H9 (cell line): ENCODE measurements around the gene RNF13. TPM values are rescaled to one million over a fixed set of nuclear protein-coding genes. Genes with fewer than 3 reads are reported as not detected.

Experiments used
- DNase-seq: peaks from one replicate; pipeline ENCODE4 v3.0.0-alpha.2; 2017
- H2AFZ ChIP-seq: one replicate; pipeline ENCODE4 v1.6.1; 2013; ENCODE audit warnings: mild to moderate bottlenecking, low read length, control low read depth, moderate library complexity
- H2AK5ac ChIP-seq: 2 replicates; pipeline ENCODE4 v1.6.1; 2013; ENCODE audit warnings: low read length, control low read depth, mixed read lengths; ENCODE audit not compliant: insufficient read length
- H2BK120ac ChIP-seq: one replicate; pipeline ENCODE4 v1.6.1; 2013; ENCODE audit warnings: low read depth, mild to moderate bottlenecking, low read length, control low read depth, inconsistent platforms; ENCODE audit not compliant: poor library complexity, severe bottlenecking
- H2BK12ac ChIP-seq: 2 replicates; pipeline ENCODE4 v1.6.1; 2013; ENCODE audit warnings: low read length, control low read depth, mixed read lengths, low read depth; ENCODE audit not compliant: insufficient read length
- H2BK15ac ChIP-seq: 2 replicates; pipeline ENCODE4 v1.6.1; 2013; ENCODE audit warnings: low read depth, low read length, control low read depth
- H2BK20ac ChIP-seq: one replicate; pipeline ENCODE4 v1.6.1; 2013; ENCODE audit warnings: low read depth, mild to moderate bottlenecking, low read length, control low read depth, inconsistent platforms; ENCODE audit not compliant: poor library complexity, severe bottlenecking
- H2BK5ac ChIP-seq: 2 replicates; pipeline ENCODE4 v1.6.1; 2013; ENCODE audit warnings: low read length, control low read depth, mixed read lengths; ENCODE audit not compliant: insufficient read length
- H3K14ac ChIP-seq: 2 replicates; pipeline ENCODE4 v1.6.1; 2013; ENCODE audit warnings: low read length, control low read depth; ENCODE audit not compliant: insufficient read depth
- H3K18ac ChIP-seq: 2 replicates; pipeline ENCODE4 v1.6.1; 2013; ENCODE audit warnings: low read depth, mild to moderate bottlenecking, mixed read lengths, low read length, control low read depth; ENCODE audit not compliant: insufficient read length
- H3K23ac ChIP-seq: 2 replicates; pipeline ENCODE4 v1.6.1; 2013; ENCODE audit warnings: low read length, control low read depth, mixed read lengths, low read depth; ENCODE audit not compliant: insufficient read length
- H3K23me2 ChIP-seq: 2 replicates; pipeline ENCODE4 v1.6.1; 2013; ENCODE audit warnings: low read depth, mild to moderate bottlenecking, mixed read lengths, low read length, control low read depth; ENCODE audit not compliant: insufficient read length, poor library complexity, severe bottlenecking
- H3K27ac ChIP-seq: 2 replicates; pipeline ENCODE4 v1.5.1; 2013; ENCODE audit warnings: low read length, control low read depth, mixed read lengths, low read depth; ENCODE audit not compliant: insufficient read length
- H3K27me3 ChIP-seq: 2 replicates; pipeline ENCODE4 v1.6.1; 2013; ENCODE audit warnings: low read length, control low read depth, inconsistent platforms; ENCODE audit not compliant: insufficient read depth
- H3K4ac ChIP-seq: 2 replicates; pipeline ENCODE4 v1.6.1; 2013; ENCODE audit warnings: low read depth, mild to moderate bottlenecking, control low read depth, inconsistent platforms, low read length, moderate library complexity
- H3K4me1 ChIP-seq: 2 replicates; pipeline ENCODE4 v1.6.1; 2013; ENCODE audit warnings: low read length, control low read depth, inconsistent platforms; ENCODE audit not compliant: insufficient read depth
- H3K4me2 ChIP-seq: 2 replicates; pipeline ENCODE4 v1.6.1; 2013; ENCODE audit warnings: low read length, control low read depth, mixed read lengths; ENCODE audit not compliant: insufficient read length, insufficient read depth
- H3K56ac ChIP-seq: 2 replicates; pipeline ENCODE4 v1.6.1; 2013; ENCODE audit warnings: low read depth, mild to moderate bottlenecking, mixed read lengths, low read length, control low read depth; ENCODE audit not compliant: insufficient read length
- H3K79me1 ChIP-seq: 2 replicates; pipeline ENCODE4 v1.6.1; 2013; ENCODE audit warnings: low read depth, mild to moderate bottlenecking, moderate library complexity, low read length, control low read depth, inconsistent platforms; ENCODE audit not compliant: insufficient read depth, poor library complexity, severe bottlenecking
- H3K79me2 ChIP-seq: 2 replicates; pipeline ENCODE4 v1.6.1; 2013; ENCODE audit warnings: low read length, control low read depth, inconsistent platforms; ENCODE audit not compliant: insufficient read depth
- H3K9ac ChIP-seq: 2 replicates; pipeline ENCODE4 v1.6.1; 2013; ENCODE audit warnings: low read length, control low read depth, mixed read lengths; ENCODE audit not compliant: insufficient read length; ENCODE audit errors: extremely low read depth
- H3K9me3 ChIP-seq: one replicate; pipeline ENCODE4 v1.6.1; 2013; ENCODE audit warnings: low read depth, low read length, inconsistent platforms; ENCODE audit not compliant: control insufficient read depth
- H3T11ph ChIP-seq: one replicate; pipeline ENCODE4 v1.6.1; 2013; ENCODE audit warnings: mild to moderate bottlenecking, low read length, control low read depth, inconsistent platforms
- H4K20me1 ChIP-seq: one replicate; pipeline ENCODE4 v1.6.1; 2013; ENCODE audit not compliant: control insufficient read depth, insufficient read length, insufficient read depth
- H4K5ac ChIP-seq: 2 replicates; pipeline ENCODE4 v1.6.1; 2013; ENCODE audit warnings: low read depth, mild to moderate bottlenecking, mixed read lengths, low read length, control low read depth; ENCODE audit not compliant: insufficient read length
- H4K8ac ChIP-seq: replicated peaks from 2 replicates; pipeline ENCODE4 v1.6.1; 2013; ENCODE audit warnings: low read length, control low read depth, mixed read lengths, low read depth; ENCODE audit not compliant: insufficient read length
- H4K91ac ChIP-seq: 2 replicates; pipeline ENCODE4 v1.6.1; 2013; ENCODE audit warnings: low read depth, mild to moderate bottlenecking, moderate library complexity, mixed read lengths, low read length, control low read depth; ENCODE audit not compliant: insufficient read length
- H3K27ac Mint-ChIP-seq, 3 experiments: 2 replicates in 2 of 3; 3 replicates in 1 of 3; pipeline ENCODE4 v1.8.0; 2020 to 2021; ENCODE audit warnings: mixed read lengths in 3 of 3, mild to moderate bottlenecking in 1 of 3, moderate library complexity in 1 of 3
- H3K27me3 Mint-ChIP-seq: 2 replicates; pipeline ENCODE4 v1.8.0; 2021; ENCODE audit warnings: low read depth, mild to moderate bottlenecking, moderate library complexity, mixed read lengths
- H3K36me3 Mint-ChIP-seq, 3 experiments: 2 replicates in 2 of 3; 3 replicates in 1 of 3; pipeline ENCODE4 v1.8.0; 2020 to 2021; ENCODE audit warnings: low read depth in 3 of 3, mixed read lengths in 3 of 3; ENCODE audit not compliant: insufficient read depth in 1 of 3
- H3K4me1 Mint-ChIP-seq, 2 experiments: 2 replicates each; pipeline ENCODE4 v1.8.0; 2020; ENCODE audit warnings: mixed read lengths in 2 of 2
- H3K4me3 Mint-ChIP-seq, 2 experiments: 2 replicates in 1 of 2; 3 replicates in 1 of 2; pipeline ENCODE4 v1.8.0; 2020 to 2021; ENCODE audit warnings: mild to moderate bottlenecking in 2 of 2, mixed read lengths in 2 of 2, moderate library complexity in 1 of 2
- H3K9me3 Mint-ChIP-seq, 2 experiments: 2 replicates in 1 of 2; 3 replicates in 1 of 2; pipeline ENCODE4 v1.8.0; 2020; ENCODE audit warnings: mild to moderate bottlenecking in 2 of 2, mixed read lengths in 2 of 2, moderate library complexity in 1 of 2
- WGBS: extraction: QIAGEN DNeasy Blood & Tissue Kit; methylation state at CpG from one replicate; pipeline ENCODE4 v1.1.7; 2013; ENCODE audit warnings: missing lambda C conversion rate, low lambda C conversion rate, mixed read lengths; ENCODE audit not compliant: insufficient read length; ENCODE audit errors: extremely low coverage; 5-methylcytosine and 5-hydroxymethylcytosine counted together
- total RNA-seq: library from RNA; stranded (reverse); gene quantifications from 2 replicates; pipeline ENCODE4 v1.2.1, GENCODE V29; 2021
- TF ChIP-seq, protein P1 (sequence below): fragments of 200-600 bp; sonication (generic); conservative IDR thresholded peaks from 3 replicates; pipeline ENCODE4 v1.8.0; 2021; ENCODE audit warnings: antibody characterized with exemption, mild to moderate bottlenecking

Gene RNF13
- total RNA-seq, 1 experiment from 2014 or later = 23.4 TPM

DNA sequence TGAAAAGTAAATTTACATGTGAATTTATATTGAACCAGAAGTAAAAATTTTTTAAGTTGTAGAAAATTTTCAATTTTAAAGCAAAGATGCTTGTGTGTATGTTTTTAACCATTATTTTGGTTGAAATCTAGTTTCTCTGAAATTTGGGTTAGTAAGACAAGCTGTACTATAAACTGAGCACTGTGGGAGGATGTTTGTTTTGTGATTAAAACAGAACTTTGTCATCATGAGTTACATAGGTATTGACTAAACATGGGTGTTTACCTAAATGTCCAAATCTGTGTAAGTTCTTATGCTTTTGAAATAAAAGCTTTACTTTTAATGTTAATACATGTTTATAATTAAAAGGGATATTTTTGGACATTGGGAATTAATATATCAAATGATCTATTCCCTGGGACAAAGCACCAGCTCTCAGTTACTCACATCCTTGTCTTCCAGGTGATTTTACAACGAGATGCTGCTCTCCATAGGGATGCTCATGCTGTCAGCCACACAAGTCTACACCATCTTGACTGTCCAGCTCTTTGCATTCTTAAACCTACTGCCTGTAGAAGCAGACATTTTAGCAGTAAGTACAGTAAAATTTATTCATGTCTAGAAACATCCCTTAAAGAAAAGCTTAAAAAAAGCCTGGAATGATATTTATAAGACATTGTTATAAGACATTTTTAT, 32.7 kb downstream of the RNF13 start:
- Histone ChIP-seq H3K79me2 (peaks cover 3% of the 10 kb centered on the region; the same call in 1 of the 2 replicates), H4K20me1 (no peaks in the 10 kb centered on the region), H3K14ac (no peak overlapping the region), H3K18ac (no peak overlapping the region), H3K23me2 (no peaks in the 10 kb centered on the region), H4K5ac (no peak overlapping the region), H2BK15ac (no peak overlapping the region), H3K9ac (no peak overlapping the region), H3K4me1 (no peaks in the 10 kb centered on the region; the same call in 1 of the 2 replicates), H2BK12ac (no peak overlapping the region), H4K8ac (no peak overlapping the region), H2BK20ac (no peak overlapping the region), H3K4ac (no peak overlapping the region), H3K27ac (no peak overlapping the region), H2AFZ (no peak overlapping the region), H3T11ph (no peak overlapping the region), H2BK120ac (no peak overlapping the region), H3K56ac (no peak overlapping the region), H3K79me1 (no peaks in the 10 kb centered on the region), H2AK5ac (no peak overlapping the region), H3K23ac (no peak overlapping the region), H3K4me2 (no peak overlapping the region), H3K27me3 (no peaks in the 10 kb centered on the region), H3K9me3 (no peaks in the 10 kb centered on the region), H4K91ac (no peak overlapping the region), H2BK5ac (no peak overlapping the region)
- Mint-ChIP-seq H3K9me3 (no peaks in the 10 kb centered on the region), H3K27ac (no peak overlapping the region), H3K27me3 (no peaks in the 10 kb centered on the region), H3K36me3 (peaks cover 2 to 12% (median 3%) of the 10 kb centered on the region in 3 experiments; a peak in 5 of 7 replicates), H3K4me1 (peaks cover 6 to 7% of the 10 kb centered on the region in 2 experiments), H3K4me3 (no peak overlapping the region)
- no CpG with 5 or more reads among the region's 1 CpG for WGBS
- TF ChIP-seq, protein P1, sequence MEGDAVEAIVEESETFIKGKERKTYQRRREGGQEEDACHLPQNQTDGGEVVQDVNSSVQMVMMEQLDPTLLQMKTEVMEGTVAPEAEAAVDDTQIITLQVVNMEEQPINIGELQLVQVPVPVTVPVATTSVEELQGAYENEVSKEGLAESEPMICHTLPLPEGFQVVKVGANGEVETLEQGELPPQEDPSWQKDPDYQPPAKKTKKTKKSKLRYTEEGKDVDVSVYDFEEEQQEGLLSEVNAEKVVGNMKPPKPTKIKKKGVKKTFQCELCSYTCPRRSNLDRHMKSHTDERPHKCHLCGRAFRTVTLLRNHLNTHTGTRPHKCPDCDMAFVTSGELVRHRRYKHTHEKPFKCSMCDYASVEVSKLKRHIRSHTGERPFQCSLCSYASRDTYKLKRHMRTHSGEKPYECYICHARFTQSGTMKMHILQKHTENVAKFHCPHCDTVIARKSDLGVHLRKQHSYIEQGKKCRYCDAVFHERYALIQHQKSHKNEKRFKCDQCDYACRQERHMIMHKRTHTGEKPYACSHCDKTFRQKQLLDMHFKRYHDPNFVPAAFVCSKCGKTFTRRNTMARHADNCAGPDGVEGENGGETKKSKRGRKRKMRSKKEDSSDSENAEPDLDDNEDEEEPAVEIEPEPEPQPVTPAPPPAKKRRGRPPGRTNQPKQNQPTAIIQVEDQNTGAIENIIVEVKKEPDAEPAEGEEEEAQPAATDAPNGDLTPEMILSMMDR = no peak
- DNase-seq = no peak
